ENCODE data around the gene CTNNA2.

DNA sequence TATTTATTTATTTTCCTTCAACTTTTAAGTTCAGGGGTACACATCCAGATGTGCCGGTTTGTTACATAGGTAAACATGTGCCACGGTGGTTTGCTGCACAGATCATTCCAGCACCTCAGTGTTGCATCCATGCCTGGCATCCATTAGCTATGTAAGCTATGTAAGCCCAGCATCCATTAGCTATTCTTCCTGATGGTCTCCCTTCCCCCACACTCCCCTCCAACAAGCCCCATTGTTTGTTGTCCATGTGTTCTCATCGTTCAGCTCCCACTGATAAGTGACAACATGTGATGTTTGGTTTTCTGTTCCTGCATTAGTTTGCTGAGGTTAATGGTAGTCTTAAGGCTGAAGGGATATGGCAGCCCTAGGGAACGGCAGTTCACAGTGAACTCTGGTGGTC lies 203.4 kb downstream of the CTNNA2 start:
- TF ChIP-seq POLR2AphosphoS5 (IDR thresholded peaks at IDR 0.05; ENCODE audit: insufficient read depth in 1 of 2, low read depth in 1 of 2) (no peak), POLR2A (IDR thresholded peaks at IDR 0.05) (no peak)
- TF ChIP-seq, protein P1, sequence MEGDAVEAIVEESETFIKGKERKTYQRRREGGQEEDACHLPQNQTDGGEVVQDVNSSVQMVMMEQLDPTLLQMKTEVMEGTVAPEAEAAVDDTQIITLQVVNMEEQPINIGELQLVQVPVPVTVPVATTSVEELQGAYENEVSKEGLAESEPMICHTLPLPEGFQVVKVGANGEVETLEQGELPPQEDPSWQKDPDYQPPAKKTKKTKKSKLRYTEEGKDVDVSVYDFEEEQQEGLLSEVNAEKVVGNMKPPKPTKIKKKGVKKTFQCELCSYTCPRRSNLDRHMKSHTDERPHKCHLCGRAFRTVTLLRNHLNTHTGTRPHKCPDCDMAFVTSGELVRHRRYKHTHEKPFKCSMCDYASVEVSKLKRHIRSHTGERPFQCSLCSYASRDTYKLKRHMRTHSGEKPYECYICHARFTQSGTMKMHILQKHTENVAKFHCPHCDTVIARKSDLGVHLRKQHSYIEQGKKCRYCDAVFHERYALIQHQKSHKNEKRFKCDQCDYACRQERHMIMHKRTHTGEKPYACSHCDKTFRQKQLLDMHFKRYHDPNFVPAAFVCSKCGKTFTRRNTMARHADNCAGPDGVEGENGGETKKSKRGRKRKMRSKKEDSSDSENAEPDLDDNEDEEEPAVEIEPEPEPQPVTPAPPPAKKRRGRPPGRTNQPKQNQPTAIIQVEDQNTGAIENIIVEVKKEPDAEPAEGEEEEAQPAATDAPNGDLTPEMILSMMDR (IDR thresholded peaks at IDR 0.05), result no peak

All from vagina (tissue), 2 donors.